Activated CD4-positive, CD25-positive, alpha-beta regulatory T cell treated with anti-CD3 and anti-CD28 coated beads, Interleukin-2, amount 50 U/mL, for 24 hours (primary cell): ENCODE measurements around the gene ARHGAP22.

Source experiments
- ATAC-seq, 2 donors: fragments of 150-1000 bp; cut with Tn5 transposase; one replicate each; pipeline ENCODE4 v1.10.0; 2021; ENCODE audit warnings: mild to moderate bottlenecking in 1 of 2, moderate library complexity in 1 of 2

Gene ARHGAP22

GRCh38 chr10:48495282-48496045, 109.4 kb downstream of the ARHGAP22 start:
- no peak for ATAC-seq

- ATAC-seq, result no peak
Measured at GRCh38 chr10:48494611-48495010, 110.3 kb downstream of the ARHGAP22 start.

DNA sequence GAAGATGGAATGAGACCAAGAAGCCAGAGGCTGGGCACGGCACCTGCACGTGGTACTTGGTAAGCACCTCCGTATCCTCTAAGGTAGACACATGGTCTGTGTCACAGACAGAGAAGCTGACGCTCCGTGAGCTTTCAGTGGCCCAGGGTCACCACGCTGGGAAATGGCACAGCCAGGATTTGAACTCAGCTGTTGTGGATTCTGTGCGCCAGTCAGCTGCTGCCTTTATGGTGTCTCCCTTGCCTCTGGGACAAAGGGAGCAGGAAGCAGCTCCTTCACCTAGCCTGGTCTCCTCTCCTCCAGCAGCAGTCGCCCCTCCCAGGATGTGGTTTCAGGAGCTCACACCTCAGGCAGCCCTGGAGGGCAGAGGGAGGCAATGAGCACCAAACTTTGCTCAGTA, 110.8 kb downstream of the ARHGAP22 start:
- no peak for ATAC-seq

DNA sequence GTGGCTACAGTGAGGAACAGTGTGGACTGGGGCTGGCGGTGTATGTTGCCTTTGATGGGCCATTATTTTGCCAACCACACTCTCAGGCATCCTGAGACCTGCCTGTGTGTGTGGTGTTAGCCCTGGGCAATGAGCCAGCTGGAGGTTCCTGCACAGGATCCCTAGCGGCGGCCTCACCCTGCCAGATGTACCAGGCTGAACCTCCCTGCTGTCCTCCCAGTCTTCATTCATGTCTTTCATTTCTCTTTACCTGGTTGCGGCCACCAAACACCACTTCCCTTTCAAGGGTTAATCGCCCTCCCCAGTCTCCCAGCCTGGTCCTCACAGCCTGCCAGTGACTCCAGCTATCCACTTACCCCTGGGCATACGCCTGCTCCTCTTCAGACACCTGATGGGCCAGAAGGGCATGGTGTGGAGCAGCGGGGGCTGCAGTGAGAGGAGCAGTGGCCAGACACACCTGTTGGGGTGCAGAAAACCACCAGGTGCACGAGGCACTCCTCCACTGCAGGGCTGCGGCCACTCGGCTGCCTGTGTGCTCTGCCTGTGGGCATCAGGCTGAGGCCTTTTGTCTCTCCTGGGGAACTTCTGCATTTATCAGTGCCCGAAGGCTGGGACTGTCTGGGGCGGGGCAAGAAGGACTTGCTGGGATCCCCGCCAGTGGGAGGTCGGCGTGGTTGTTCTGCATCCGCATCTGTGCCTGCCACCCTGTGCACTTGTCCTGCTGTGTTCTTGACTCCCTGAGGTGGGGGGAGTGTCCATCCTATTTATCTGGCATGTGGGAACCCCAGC, 111.6 kb downstream of the ARHGAP22 start:
- no peak for ATAC-seq

DNA sequence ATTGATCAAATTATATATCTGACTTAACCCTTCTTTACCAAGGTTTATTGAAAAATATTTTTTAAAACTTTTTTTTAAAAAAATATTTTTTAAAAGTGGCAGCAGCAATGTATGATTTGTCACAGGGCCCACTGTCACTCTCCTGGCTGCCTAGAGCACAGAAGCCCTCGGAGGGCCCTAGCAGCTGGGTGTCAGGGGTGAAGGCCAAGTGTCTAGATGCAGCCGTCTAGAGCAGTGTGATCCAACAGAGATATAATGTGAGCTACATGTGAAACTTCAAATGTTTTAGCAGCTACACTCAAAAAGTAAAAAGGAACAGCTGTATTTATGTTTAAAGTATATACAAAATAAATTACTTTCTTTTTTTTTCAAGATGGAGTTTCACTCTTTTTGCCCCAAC, 112.7 kb downstream of the ARHGAP22 start:
- ATAC-seq, result no peak

- no peak for ATAC-seq
Measured at GRCh38 chr10:48491392-48492139, 113.3 kb downstream of the ARHGAP22 start.

- ATAC-seq, result no peak
Measured at GRCh38 chr10:48490946-48491345, 113.9 kb downstream of the ARHGAP22 start.

- no peak for ATAC-seq
Measured at GRCh38 chr10:48490571-48490940, 114.3 kb downstream of the ARHGAP22 start.

DNA sequence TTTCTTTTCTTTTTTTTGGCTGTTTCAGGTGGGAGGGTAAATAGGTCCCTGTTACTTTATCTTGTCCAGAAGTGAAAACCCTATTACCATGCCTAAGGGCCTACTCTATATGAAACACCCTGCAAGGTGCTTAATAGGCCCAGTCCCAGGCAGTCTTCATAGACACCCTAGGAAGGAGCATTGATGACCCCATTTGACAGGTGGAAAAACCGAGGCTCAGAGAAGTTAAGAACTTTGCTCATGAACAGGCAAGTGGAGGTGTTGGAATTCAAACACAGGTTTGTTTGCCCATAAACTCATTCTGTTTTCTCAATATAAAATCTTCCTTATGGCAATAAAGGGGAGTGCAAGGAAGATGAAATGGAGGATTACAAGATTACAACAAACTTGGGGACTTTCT, 115.8 kb downstream of the ARHGAP22 start:
- ATAC-seq, result no peak

DNA sequence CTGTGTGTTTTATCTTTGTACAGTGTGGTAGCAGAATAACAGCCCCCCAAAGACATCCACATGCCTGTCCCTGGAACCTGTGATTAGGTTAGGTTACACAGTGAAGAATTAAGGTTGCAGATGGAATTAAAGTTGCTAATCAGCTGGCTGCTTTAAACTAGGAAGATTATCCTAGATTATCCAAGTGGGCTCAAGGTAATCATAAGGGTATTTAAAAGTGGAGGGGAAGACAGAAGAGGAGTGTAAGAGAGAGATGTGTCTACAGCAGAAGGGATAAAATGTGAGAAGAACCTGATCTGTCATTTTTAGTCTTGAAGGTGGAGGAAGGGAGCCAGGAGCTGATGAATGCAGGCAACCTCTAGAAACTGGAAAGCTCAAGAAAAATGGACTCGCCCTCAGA, 117.6 kb downstream of the ARHGAP22 start:
- no peak for ATAC-seq

DNA sequence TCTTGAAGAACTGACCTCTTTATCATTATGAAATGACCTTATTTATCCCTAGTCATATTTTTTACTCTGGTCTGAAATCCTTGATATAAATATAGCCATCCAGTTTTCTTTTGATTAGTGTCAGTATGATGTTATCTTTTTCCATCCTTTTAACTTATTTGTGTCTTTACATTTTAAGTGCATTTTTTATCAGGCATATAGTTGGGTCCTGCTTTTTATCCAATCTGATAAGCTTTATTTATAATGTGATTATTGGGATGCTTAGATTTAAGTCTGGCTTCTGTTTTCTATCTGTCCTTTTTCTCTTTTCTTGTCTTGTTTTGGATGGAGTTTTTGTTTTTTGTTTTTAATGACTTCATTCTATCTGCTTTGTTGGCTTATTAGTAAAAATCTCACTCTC, 119.2 kb downstream of the ARHGAP22 start:
- no peak for ATAC-seq

DNA sequence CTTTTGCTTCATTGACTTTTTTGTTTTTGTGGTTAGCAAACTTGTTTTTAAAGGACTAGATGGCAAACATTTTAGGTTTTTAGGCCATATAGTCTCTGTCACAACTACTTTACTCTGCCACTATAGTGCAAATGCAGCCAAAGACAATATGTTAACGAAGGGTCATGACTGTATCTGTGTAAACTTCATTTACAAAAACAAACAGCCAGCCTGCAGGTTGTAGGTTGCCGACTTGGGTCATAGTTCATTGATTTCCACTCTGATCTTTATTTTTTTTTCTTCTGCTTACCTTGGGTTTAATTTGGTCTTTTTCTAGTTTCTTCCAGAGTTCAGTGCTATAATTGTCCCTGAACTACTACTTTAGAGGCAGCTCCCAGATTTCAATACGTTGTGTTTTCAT, 120.0 kb downstream of the ARHGAP22 start:
- ATAC-seq, result no peak

DNA sequence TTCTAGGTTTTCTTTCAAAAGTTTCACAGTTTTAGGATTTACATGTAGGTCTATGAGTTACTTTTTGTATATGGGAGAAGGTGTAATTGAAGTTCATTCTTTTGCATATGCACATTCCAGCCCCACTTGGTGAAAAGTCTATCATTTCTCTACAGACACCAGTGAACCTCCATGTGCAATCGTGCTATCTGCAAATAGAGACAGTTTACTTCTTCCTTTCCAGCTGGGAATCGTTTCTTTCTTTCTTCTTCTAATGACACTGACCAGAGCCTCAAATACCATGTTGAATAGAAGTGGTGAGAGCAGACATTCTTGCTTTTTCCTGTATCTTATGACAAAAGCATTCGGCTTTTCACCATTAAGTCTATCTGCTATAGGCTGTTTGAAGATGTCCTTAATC, 122.7 kb downstream of the ARHGAP22 start:
- no peak for ATAC-seq

DNA sequence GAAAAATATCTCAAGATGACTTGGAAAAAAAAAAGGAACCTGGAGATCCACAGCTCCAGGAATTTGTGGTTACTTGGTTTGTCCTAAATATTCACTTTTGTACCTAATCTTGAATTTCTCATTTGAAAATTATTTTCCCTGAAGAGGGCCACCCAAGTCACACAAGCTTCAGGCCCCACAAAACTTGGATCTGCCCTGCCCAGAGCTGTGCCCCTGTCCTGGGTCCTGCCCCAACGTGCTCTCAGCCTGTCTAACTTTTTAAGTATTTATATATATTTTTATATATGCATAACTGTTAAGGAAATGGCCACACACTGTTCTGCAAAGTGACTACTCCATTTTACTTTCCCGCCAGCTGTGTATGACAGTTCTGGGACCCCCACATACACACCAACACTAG, 123.5 kb downstream of the ARHGAP22 start:
- ATAC-seq, result no peak

- no peak for ATAC-seq
Measured at GRCh38 chr10:48480397-48481374, 124.2 kb downstream of the ARHGAP22 start.

GRCh38 chr10:48478980-48479811, 125.7 kb downstream of the ARHGAP22 start:
- no peak for ATAC-seq

GRCh38 chr10:48478469-48478868, 126.4 kb downstream of the ARHGAP22 start:
- ATAC-seq, result no peak

DNA sequence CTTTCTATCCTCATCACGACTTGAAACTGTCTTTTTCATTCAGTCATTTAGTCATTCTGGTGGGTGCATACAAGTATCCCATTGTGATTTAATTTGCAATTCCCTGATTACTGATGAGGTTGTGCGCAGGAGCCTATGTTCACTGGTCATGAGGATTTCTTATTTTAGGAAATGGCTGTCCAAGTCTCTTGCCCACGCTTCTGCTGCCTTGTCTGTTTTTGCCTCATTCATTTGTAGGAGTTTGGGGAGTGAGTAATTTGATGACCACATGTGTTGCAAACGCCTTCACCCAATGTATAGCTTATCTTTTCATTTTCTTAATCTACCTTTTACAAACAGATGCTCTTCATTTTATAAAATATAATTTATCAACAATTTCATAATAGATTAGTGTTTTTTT, 127.3 kb downstream of the ARHGAP22 start:
- no peak for ATAC-seq

GRCh38 chr10:48477141-48477540, 127.7 kb downstream of the ARHGAP22 start:
- ATAC-seq, result no peak

- no peak for ATAC-seq
Measured at GRCh38 chr10:48476279-48476982, 128.4 kb downstream of the ARHGAP22 start.

- ATAC-seq, result no peak
Measured at GRCh38 chr10:48475943-48476278, 129.0 kb downstream of the ARHGAP22 start.
